Cerebellar cortex (tissue), 1 donor: Measurements from ENCODE around the gene NFIA.

Experiments used
- DNase-seq: peaks from one replicate; pipeline ENCODE4 v3.0.0-alpha.2; 2015; ENCODE audit warnings: low spot score

Gene NFIA

DNA sequence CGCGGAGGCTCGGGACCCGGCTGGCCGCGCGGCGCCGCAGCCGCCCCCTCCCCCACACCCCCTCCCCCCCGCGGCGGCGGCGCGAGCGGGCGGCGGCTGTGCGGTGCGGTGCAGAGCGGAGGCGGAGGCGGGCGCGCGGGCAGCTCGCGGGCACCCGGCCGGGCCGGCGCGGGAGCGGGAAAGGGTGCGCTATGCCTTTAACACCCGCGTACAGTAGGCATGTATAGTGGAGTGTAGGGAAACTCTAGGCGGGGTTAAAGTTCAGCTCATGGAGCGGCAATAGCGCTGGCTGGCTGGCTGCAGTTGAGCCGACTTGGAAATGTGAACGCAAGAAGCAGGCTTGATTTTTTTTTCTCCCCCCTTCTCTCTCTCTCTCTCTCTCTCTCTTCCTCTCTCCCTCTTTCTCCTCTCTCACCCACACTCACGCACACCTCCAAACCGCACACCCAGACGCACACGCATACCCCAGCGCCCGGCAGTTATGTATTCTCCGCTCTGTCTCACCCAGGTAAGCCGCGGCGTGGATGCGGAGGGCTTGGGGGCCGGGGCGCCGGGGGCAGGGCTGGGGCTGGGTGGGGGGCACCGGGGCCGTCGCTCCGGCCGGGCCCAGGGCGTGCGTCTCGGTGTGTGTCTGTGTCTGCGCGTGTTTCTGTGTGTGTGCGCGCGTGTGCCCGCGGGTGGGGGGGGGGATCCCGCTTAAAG is at the start of gene NFIA:
Gene NFIA, plus strand, starts transcription at position 251 of the 702 bp plus-strand sequence.
- DNase-seq, result peak; percentile 78

DNA sequence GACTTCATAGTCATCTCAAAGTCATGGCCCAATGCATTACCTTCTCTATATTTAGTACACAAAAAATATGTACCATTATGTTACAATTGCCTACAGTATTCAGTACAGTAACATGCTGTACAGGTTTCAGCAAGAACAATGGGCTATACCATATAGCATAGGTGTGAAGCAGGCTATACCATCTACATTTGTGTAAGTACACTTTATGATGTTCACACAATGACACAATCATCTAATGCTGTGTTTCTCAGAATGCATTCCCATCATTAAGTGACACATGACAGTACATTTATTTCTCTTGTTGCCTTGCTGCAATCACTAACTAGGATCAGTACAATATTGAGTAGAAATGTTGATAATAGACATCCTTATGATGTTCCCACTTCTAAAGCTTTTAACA is 46.5 kb upstream of the NFIA start:
- no peak for DNase-seq

DNA sequence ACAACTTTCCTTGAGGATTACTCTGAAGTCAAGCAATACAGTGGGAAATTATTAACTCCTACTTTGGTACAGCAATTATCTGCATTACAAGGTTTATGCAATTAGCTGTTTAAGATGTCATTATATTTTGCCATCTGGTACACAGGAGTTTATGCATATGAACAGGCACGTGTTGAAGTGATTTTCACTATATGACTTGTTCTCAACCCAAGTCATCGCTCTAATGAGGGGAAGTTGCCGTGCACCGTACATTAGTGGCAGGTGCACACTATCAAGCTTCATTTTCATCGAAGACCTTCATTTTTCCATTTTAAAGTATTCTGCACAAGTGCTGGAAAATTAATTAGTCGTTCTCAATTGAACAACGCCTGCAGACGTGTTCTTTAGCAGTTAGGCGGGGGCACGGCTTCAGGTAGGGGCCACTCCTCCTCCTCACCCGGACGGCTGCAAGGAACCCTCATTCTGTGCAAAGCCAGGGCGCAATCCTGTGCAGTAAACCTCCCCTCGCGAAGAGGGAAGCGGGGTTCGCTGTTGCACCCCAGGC is 39.8 kb upstream of the NFIA start:
- DNase-seq, result no peak

DNA sequence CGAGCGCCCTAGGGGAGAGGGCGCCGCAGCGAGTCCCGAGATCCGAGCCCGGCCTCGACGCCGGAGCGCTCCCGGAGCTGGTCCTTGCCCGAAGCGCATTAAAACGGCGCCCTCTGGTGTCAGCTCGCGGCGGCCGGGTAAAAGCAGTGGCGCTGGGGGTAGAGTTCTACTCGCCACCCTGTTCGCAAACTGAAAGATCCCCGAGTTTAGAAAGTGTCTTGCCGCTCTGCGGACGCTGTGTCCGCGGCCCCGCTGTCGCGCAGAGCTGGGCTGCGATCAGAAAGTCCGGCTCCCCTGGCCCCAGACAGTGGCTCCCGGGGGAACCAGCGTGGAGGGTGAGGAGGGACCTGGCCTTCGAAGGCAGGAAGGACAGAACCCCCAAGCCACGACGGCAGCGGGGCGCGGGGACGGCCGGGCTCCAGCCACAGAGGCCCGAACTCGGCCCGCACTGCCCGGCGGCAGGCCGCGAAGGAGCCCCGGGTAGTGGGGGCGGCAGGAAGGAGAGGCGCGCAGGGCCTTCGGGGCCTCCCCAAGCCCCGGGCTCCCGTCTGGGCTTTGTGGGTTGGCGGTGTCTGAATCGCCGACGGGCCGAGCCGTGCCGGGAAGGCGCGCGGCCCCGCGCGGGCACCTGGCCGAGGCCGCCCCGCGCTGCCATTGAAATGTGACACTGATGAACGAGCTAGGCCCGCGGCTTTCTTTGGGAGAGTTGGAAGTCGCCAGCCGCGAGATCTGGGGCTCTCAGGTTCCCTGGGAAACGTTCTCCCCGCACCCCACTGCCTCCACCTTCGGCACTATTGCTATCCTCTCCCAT is 39.1 kb upstream of the NFIA start:
- peak; percentile 35 for DNase-seq

DNA sequence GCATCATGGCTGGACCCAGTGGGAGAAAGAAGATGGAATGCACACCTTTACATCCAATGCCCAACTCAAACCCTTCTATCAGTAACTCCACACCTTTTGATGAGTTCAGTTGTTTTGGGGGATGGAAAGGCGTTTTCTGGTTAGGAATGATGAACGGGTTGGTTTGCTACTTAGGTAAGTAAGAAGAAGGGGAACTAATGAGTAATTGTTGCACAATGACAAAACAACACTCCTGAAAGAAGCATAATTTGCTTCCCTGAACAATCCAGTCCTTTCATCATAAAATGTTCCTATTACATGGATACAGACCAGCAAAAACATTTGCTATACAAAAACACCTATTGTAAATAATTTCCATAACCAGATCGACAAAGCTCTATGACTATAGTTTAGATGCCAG is 35.9 kb upstream of the NFIA start:
- DNase-seq, result no peak

DNA sequence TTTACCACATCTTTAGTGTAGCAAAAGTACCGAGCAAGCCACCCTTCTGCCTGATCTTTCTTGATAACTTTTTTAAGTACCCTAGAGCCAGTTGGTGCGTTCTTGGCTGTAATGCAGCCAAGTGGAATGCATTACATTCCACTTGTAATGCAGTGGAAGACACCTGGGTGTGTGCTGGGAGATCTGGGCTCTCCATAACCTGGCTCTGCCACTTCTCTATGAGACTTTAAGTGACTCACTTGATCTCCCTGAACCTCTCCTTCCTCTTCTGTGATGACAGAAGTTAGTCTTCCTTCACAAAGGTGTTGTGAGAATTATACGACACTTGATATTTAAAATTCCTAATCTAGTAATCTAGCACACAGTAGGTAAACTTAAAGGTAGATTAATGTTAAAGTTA is 35.3 kb upstream of the NFIA start:
- no peak for DNase-seq

DNA sequence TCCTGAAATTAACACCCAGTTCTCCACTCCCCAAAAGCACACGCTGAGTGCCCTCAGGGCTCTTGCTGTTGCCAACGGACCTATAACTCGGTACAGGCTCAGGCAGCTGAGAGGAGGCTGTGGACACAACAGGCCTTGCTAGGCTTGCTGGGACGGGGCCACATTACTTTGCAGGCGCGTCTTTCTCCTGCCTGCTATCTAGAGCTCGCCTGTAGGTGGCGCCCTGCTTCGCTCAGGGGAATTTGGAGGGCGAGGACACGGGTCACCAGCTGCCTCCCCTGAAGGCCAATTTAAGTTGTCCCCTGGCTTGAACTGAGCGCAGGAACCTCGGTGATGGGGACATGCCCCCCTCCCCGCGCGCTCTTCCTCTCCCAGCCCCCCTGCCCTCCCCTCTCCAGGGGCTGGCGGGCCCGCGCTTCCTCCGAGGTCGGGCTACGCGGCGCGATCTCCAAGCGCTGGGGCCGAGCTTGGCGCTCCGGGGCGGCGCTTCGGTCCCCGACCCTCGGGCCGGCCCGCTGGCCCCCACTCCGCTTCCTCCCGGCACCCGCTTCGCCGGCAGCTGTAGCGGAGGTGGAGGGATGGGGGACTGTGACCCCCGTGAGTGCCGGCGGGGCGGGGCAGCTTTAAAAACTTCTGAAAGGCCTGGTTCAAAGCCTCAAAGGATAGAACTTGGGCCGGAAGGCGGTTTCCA is 32.4 kb upstream of the NFIA start:
- DNase-seq, result peak; percentile 93

DNA sequence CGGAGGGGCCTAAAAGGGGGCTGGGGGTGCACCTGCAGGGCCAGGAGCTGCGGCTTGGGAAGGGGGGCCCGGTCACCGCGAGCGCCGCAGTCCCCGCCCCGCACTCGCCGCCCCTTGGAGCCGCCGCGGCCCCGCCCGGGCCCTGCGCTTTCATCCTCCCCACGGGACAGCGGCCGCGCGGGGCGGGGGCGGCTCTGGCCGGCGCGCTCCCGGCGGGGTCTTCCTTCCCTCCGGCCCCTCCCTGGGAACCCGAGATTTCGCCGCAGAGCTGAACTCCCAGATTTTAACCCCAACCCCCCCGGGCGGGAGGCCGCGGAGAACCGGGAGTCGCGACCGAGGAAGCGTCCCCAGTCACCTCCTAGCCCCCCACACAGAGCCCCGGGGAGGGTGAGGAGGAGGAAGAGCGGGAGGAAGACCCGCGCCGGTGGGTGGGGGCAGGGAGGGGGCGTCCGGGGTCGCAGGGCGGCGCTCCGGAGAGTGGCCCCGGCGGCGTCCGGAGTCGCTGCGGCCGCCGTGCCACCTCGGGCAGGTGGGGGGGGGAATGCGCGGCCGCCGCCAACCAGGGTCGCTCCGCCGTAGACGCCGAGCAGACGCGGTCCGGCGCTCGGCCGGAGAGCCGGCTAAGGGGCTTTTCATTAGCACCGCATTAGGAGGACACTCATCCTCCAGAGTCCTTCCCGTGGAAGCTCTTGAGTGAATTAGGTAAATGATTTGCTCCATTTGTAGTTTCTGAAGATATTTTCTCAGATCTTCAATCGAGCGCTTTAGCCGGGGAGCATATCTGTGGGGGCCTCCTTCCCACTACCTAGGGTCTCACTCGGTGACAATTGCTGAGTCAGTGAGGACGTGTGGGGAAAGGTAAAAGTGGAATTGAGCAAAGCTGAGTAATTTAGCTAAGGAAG is 31.6 kb upstream of the NFIA start:
- DNase-seq, result peak; percentile 39

DNA sequence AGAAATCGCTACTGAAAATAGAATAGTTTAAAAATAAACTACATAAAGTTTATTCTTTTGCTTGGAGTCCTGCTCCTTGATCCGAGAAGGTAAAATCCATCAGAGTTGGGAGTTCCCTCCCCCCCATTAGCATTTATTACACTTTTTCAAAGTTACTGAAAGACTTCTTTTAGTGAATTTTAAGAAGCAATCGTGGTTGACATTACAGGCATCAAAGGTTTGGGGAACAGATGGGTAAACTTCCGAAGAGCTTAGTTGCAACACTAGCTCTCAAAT is 31.0 kb upstream of the NFIA start:
- DNase-seq, result peak; percentile 8

DNA sequence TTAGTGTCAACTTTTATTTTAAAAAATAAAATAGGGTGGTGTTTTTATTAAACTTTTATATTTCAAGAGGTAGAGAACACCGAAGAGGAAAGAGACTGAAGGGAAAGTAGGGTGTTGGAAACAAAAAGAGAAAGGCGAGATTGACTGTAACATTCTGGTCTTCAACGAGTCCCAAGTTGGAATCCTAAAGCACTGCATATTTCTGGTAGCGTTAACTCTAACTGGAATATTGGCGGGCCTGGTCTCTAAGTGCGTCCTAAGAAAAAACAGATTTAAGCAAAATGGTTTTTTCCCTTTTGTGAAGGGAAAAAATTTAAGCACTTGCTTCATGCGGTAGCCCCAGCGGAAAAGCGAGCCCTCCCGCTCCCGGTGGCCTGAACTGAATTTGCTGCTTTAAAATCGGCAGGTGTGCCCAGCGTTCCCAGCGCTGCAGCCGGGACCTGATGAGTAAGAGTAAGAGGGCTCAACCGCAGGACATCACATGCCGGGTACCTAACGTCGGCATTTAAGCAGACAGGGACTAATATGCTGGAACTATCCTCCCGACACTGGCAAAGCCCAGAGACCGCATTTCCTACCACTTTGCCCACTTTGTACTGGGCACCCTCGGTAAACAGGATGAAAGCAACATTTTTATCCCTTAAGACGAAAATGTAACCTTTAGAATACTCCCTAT is 30.5 kb upstream of the NFIA start:
- DNase-seq, result peak; percentile 13

DNA sequence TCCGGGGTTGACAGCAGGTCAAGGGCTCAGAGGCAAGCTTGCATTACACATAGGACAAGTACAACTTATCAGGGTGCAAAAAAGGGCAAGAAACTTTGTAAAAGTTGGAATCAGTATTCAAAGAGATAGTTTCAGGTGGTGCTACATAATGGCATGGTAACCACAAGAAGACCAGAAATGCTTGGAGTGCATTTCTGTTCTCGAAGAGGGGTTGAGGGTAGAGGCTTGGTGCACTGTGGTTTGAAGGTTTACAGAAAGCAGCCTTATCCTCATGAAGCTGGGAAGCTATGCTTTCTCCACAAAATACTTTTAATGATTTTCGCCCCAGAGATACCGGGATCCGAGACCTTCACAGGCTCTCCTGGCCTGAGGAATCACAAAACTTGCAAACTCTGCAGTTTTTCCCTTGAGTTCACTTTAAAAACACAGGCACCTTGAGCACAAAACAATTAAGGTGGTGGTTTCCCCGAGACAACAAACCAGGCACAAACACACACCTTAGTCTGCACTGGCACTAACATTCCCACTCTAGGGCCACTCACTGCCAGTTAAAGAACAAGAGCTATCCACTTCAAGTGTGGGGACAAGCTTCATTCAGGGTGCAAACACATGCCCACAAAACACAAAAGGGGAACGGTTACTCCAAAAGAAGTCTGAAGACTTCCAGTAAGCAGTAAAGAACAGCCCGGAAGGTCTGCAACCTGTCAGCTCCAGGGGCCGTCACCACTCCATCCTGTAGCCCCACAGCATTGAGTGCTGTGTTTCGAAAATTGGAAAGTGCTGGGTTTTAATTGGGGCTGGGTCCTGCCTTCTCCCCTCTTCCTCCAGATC is 29.8 kb upstream of the NFIA start:
- DNase-seq, result peak; percentile 45

DNA sequence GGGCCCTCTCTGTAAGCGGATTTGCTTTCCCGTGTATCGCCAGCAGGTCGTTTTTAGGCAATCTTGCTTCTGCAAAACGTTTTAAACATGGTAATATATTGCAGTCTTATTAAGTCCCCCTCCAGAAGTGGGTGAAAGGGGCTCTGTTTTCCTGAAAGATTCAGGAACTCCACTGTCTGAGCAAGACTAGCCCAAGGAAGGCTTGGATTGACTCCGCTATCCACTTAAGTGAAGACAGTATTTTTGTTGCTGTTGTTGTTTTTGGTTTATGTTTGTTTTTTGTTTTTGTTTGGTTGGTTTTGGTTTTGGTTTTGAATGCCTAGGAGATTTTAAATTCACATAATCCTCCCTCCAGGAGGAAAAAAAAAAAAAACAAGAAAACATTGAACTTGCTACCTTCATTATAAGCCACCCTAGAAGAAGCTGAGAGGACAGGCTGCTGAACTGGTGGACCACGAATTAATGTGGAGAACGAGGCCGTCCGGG is 29.1 kb upstream of the NFIA start:
- peak; percentile 22 for DNase-seq

DNA sequence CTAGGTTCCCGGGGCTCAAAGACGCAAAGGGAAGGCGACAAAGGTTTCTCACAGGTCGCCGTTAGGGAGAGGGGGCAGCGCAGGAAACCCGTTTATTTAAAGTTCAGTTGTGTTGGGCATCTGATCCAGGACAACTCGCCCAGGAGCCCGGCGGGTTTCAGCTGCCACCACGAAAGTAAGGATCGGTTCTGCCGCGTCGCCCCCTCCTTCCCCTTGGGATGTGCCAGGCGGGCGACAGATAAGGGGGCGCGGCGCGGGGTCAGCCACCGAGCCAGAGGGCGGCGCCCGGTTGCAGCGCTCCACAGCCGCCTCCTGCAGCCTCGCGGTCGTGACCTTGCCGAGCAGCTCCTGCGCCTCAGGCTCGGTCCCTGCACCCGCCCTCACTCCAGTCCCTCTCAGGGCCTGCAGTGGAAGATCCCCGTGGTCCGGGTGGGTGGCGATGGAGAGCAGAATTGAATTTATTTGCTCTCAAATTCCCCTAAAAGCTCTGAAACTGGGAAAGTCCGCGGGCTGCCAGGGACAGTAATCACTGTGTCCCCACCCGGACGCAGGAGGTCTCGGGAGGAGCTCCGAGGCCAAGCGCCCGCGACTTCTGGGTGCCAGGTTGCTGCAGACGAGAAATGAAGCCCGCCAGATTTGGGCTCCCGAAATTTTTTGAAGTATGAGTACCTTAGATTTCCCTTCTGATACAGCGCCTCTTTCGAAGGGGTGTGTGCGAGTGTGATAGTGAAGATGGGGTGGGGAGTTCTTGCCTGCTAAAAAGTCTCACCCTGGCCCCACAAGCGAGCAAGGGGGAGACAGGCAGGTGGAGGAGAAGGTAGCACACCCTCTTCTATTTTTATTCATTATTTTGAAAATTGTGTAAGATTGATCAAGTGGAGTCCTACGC is 28.4 kb upstream of the NFIA start:
- peak; percentile 39 for DNase-seq

DNA sequence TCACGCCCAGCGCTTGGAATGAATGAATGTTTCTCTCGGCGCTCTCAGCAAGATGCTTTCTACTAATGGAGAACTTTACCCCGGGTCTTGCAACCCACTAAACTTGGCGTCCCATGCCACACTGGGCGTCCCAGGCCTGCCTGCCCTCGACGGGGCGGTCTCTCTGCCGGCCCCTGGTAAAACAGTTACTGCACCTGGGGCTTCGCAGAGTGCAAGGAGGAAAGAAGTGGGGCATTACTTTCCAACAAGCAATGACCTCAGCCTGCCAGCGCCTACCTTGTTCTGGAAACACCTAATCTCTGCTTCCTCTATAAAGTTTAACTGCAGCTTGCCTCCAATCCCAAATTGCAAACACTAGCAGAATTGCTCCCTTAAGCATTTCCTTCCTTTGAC is 27.8 kb upstream of the NFIA start:
- peak; percentile 19 for DNase-seq

DNA sequence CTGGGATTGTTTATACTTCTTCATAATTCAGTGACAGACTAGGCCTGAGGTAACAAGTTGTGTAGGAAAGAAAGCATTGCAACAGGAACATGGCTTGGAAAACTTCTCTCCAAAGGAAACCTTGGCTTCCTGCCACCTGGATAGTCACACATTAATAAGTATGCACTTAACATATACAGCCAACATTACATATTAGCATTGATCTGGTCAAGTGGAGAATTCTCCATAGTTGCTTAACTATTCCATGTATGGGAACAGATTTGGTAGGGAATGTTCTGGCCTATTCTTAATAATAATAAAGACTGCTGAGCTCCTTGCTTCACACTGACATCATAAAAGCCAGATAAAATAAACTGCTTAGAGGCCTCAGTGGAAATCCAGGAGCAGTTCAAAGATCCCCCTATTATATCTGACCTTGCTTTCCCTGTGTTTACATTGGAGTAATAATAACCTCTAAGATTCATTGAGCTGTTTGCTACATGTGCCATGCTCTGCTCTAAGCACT is 27.2 kb upstream of the NFIA start:
- DNase-seq, result peak; percentile 33

DNA sequence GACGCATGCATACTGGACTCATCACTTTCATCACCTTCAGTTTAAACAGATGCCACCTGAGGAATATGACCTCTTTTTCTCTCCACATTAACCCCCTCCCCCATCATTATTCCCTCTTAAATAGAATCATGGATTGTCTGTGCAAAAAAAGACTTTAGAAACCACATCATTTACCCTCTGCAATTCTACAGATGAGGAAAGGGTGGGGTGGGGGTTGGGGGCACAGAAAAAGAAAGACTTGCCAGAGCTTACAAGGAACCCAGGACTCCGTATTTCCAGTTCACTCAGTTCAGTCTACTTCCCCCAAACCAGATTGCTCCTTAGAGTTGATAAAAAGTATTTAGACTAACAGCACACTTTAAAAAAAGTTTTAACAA is 26.2 kb upstream of the NFIA start:
- peak; percentile 29 for DNase-seq

DNA sequence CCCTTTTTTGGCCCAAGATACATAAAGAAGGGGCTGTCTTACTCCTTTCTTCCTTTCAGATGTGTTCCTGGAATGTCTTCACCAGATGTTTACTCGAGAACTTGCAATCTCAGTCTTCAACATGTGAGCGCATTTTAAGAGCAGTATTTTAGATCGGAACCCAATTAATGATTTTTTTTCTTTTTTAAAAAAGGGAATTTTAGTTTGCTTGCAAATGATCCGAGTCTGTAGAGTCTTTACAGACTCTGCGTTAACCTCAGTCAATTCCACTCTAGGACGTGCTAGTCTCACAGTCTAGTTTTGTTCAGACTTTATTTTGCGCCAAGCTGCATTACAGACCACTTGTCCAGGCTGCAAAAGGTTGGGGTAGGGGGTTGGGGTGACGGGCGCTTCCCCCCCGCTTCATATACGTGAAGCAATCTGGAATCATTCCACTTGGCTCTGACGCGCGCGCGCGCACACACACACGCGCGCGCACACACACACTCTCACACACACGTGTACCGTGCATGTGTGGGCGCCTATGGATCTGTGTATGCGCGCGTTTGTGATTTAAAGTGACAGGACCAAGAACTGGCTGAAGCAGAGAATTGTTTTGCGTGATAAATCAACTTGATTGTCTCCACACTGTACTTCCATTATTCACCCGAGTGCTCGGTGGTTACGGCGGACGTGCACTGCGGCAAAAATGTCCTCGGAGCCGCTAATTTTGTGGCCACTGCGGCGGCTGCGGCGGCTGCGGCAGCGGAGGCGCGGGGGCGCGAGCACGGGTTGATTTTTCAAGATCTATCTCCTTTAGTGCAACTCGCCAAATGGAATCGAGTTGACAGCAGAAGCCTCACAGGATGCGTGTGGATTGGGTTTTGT is 25.6 kb upstream of the NFIA start:
- DNase-seq, result peak; percentile 67
